ENCODE results near the gene CORO2A.
"Not testable (repeated sequence)": the region's sequence is repeated elsewhere in the genome, so short reads cannot be mapped to it uniquely, and the experiment has no call there.

The CORO2A gene

DNA sequence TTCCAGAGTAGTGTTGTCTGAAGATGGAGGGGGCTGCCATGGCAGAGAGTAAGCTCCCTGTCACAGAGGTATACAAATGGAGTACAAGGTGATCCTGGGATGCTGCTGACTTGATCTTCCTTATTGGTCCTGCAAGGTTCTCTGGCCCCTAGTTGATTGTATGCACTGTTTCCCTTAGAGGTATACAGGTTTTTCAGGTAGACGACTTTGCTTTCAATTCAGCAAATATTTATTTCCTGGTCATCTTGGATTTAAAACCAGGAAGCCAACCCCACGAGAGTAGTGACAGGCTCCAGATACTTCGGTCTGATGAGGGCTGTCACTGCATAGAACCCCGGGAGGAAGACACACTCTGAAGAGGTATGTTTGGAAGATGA is 56.9 kb downstream of the CORO2A start:
- no peak for DNase-seq

DNA sequence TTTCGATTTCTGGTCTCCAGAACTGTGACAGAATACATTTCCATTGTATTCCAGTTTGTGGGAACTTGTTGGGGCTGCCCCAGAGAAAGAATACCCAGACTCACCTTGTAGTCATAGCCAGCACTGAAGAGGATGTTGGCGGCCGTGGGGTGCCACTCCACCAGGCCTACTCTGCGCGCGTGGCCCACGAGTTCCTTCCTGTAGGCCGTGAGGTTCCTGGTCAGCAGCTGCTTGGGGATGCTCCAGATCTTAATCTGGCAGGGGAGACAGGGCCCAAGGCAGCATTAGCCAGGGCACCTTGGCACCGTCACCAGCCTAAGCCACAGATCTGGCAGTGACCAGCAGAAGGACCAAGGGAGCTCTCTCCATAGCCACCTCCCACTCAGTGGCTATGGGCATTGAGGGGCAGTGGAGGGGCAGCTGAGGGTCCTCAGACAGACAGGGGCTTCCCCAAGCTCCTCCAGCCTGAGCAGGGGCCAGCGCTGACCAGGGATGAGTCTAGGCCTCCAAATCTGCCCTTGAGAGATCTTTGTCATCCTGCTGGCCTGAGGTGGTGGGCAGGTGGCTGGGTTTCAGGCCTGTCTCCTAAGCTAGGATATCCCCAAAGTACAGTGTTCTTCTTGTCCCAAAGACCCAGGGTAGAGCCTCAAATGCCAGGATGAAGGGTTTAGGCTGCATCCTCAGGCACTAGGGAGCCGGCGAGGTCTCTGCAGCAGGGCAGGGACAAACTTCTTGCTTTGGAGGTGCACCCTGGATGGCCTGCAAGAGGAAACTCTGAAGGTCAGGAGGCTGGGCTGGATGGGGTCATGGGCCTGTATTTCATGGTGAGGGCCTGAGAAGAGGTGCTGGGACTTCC is 57.5 kb downstream of the CORO2A start:
- no peak for DNase-seq

DNA sequence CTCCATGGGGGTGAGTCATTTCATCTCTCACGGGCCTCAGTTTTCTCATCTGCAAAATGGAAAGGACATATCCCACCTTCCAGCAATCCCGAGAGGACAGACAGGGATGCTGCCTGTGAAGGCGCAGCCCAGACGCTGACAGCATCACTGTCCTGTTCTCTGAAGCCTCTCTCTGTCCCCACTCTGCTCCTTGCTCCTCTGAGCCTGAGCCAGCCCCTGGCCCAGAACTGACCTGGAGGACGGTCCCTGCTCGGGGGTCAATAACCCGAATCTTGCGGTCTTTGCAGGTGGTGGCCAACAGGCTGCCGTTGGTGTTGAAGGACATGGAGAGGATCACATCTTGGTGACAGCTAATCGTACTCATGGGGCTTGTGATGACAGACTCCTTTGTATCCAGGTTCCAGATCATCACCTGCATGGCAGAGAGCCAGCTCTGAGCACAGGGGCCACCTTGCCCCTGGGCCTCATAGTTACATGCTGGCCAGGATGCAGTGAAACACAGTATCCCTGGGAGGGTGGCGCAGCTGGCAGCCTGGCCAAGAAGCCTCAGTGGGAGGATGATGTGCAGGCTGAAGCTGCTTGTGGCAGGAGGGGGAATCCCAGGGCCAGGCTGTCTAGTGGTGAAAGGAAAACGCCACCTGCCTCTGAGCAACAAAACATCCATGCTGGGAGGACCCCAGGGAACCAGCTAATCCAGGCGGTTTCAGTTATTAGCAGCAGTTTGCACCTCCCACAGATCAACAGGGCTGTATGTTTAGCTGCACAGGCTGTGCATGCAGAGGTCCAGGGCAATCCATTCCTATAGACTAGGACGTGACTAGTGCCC is 59.4 kb downstream of the CORO2A start:
- no peak for DNase-seq

DNA sequence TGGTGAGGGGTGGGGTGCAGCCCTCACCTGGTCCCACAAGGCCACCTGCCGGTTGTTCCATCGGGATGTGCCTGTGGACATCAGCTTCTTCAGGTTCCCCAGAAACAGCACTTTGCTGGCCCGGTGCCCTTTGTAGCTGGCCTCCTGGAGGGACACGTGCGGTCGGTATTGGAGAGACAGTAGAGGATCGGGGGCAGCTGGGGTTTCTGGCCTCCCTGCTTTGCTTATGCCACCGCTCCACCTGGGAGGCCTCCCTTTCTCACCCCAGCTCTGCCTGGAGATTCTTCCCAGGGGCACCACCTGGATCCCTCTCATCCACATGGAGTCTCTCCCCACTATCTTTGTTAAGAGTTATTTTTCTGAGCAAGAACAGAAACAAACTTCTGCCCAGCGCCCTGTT is 60.3 kb downstream of the CORO2A start:
- DNase-seq: no peak

DNA sequence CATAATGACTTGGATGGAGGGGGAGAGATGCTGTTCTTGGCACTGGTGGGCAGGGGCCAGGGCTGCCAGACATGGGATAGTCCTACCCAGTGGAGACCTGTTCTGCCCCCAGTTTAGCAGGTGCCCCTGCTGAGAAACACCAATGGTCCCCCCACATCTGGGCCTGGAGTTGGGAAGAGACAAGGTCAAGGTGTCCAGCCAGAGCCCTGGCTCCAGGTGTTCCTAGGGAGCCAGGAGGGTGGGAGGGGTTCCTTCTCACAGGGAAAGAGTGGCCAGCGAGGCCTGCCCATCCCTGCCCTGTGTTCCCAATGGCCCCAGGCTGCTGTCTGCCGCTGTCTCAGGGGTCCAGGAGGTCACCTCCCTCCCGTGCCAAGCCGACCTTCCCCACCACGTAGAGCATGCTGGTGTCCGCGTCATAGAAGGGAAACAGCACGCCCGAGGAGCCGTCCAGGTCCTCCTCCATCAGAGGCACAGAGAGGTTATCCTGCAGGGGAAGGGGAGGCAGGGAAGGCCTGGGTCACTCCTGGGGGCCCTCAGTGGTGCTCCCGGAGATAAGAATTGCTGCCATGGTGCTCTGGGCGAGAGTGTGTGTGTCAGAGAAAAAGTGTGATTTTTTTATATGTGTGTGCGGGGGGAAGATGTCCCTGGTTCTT is 61.7 kb downstream of the CORO2A start:
- DNase-seq: no peak

DNA sequence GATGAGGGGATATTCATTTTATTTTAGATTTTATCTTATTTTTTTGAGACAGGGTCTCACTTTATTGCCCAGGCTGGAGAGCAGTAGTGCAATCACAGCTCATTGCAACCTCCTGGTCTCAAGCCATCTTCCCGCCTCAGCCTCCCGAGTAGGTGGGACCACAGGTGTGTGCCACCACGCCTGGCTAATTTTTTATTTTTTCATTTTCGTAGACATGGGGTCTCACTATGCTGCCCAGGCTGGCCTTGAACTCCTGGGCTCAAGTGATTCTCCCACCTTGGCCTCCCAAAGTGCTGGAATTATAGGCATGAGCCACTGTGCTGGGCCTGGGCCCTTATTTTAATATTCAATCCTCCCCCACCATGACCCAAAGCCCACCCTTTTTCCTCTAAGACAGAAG is 62.4 kb downstream of the CORO2A start:
- DNase-seq: not testable (repeated sequence)

DNA sequence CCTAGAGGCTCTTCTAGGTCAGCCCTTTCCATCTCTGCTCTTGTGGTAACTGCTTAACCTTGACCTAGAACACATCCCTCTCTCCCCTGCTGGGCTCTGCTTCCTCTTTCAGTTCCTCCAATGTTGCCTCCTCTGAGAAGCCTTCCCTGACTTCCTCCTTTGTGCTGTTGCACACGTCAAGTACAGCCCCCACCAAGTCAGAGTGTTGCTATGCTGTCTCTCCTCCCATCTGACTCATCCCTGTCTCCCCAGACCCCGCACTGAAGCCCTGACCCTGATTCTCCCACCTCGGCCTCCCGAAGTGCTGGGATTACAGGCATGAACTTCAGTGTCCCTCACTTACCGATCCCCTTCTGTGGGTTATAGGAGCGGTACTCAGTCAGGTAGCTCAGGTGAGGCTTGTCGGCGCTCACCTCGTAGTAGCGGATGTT is 63.0 kb downstream of the CORO2A start:
- no peak for DNase-seq

DNA sequence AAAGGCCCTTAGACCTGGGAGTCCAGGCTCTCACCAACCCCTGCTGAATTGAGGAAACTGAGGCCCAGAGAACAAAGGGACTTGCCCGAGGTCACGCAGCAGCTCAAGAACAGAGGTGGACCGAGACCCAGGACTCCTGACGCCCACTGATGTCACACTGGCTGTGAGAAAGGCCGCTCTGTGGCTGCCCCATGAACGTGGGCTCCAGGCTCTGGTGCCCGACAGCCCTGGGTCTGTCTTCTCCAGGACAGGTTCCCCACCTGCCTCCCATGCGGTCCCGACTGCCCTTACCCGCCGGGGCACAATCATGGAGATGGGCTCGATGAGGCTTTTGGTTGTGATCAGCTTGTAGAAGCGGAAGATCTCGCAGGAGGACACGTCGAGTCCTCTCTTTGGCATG is 64.1 kb downstream of the CORO2A start:
- no peak for DNase-seq

DNA sequence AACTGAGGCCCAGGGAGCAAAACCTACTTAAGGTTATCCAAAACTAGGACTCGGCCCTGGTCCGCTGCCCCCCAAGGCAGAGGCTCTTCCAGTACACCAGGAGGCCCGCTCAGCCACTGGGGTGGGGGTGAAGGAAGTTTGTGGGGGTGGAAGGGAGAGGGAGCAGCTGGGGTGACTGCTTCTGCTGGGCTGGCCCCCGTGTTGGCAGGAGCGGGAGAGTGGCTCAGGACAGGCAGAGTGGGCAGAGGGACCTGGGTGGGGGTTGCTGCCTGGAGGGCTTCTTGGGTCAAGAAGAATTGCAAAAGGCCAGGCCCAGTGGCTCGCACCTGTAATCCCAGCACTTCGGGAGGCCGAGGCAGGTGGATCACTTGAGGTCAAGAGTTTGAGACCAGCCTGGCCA is 65.2 kb downstream of the CORO2A start:
- no peak for DNase-seq

DNA sequence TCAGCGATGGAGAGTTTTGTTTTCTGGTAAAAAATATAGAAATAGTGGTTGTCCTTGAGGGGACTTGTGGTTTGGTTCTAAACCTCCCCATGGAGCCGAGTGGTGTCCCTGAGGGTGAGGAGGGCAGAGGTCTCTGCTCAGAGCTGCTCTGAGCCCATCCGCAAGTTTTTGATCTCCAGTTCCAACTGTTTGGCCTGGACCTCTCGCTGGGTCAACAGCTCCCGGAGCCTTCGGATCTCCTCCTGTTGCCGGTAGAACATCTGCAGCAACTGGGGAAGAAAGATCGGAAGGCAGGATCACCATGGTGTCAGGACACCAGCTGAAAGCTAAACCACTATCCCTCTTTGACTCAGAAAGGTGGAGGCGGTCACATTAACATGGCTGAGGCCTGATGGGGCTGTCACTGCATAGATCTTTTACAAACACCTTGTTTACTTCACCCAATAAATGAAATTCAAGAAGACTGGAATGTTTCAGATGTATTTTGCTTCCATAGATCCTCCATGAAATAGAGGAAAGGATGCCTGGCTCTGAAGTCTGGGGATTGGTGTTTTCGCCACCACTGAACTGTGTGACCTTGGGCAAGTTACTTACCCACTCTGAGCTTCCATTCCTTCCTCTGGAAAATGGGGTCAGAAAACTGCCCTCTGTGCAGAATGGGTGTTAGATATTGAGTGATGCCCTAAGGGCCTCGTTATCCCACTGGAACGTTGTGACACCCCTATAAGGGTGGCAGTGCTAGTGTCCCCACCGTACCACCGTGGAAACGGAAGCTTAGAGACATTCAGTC is 67.6 kb downstream of the CORO2A start:
- DNase-seq: no peak

DNA sequence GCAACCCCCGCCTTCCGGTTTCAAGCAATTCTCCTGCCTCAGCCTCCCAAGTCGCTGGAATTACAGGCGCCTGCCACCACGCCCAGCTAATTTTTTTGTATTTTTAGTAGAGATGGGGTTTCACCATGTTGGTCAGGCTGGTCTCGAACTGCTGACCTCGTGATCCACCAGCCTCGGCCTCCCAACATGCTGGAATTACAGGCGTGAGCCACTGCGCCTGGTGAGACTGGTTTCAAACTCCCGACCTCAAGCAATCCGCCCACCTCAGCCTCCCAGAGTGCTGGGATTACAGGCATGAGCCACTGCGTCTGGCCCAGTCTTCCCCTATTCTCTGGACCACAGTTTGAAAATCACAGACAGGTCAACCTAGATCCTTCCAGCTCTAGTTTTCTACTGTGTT is 68.3 kb downstream of the CORO2A start:
- not testable (repeated sequence) for DNase-seq

DNA sequence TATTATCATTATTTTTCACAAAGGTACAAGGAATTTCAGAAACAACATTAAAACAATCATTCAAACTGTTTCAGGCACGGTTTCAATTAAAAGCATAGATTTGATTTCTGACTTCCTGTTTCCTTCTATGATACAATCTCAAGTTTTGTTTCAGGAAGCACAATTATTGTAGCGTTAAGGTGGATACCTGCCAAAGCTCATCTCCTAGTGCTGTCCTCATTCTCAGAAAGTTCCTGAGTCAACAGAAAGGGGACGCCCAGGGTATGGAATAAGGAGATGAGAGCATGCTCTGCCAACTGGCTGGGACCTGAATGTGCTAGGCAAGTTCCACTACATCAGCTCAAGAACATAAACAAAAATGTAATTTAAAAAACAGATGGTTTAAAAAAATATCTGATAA is 71.4 kb downstream of the CORO2A start:
- DNase-seq: no peak

DNA sequence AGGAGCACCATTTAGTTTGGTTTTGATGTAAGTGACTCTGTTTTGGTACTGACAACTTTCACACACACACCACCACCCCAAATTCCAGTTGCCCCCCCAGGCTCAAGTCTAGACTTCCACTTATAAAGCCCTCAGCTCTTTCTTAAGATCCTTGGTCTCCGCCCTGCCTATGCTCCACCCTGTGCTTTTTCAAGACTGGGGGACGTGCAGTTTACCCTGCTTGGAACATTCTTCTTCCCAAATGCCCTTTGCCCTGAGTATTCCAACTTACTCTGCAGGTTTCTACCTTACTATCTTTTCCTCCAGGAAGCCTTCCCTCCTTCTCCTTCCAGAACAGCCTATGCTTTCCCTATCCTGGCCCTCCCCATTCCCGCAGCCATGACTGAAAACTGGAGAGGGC is 72.0 kb downstream of the CORO2A start:
- DNase-seq: no peak

DNA sequence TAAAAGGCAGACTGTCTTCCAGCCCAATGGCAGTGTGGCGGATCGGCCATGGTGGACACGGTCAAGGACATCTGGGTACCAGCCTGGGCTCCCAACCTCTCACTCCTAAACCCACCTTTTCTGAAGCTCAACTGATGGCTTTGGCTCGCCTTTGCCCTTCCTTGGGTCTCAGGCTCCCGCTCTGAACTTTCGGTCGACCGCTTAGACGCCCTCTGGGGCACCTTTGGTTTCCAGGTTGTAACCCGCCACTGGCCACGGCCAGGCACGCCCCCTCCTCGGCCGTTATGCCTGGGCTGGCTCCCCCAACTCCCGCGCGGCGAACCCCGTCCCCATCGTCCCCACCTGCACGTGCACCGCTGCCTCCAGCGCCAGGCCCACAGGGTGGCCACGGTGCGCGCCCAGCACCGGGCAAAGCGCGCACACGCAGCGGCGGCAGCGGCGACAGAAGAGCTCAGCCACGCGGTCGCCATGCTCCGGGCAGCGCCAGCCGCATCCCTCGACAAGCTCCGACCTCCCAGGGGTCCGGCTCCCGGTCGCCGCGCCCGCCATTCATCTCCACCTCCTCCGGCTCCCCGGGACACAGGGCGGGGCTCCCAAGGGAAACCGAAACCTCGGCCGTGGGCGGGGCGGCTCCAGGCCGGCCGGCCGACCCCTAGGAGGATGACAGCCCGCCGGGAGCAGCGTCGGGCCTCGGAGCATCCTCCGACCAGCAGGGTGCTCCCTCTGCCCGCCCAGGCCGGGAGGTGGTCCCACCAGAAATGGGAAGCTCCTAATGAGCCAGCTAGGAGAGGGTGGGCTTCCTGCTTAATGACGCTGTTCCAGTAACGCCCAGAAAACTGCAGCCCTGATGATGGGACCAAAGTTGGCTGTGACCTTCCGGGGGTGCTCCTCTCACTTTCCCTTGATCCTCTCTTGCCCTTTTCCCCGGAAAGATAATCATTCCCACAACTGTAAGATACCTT is 73.5 kb downstream of the CORO2A start, which contains the start of gene TRIM14:
TSS of gene TRIM14 (minus strand) at position 583 of the 962 bp plus-strand sequence. CDS start at position 549, 34 bp downstream.
- peak; percentile 60 for DNase-seq

DNA sequence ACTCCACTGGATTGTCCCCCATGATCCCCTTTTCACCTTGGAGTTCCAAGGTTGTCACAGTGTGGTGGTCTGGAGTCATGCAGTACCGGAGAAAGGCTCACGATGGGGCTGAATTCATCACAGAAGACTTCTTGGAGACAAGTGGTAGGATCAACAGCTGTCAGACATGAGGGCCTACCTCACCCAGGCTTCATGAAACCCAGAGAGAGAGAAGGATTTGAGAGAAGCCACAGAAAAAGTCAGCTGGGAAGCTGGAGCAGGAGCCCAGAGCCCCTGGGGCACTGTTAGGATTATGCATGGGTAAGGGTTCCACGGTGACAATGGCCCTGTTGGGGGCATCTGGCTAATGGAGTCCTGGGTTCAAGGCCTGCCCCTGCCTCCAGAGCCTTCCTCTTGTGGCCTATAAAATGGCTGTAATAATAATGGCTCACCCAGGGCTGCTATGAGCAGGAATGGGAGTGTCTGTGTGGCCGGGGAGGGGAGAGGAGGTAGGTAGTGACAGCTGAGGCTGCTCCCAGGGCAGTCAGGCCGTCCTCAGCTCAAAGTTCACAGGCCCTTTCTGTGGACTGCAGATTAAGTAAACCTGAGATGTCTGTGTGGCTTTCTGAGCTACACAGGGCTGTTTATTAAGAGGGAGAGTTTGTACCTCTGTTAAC is 74.3 kb downstream of the CORO2A start:
- DNase-seq: peak; percentile 27

DNA sequence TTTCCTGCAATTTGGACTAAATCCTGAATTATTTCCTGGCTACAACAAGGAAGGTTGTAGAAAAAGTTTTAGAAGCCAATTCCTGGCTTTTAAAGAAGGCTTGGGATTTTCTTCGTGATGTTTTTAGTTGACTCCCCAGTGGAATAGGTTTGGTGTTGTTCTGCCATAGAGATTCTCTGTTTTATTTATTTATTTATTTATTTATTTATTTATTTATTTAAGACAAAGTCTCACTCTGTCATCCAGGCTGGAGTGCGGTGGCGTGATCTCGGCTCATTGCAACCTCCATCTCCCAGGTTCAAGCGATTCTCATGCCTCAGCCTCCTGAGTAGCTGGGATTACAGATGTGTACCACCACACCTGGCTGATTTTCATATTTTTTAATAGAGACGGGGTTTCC is 75.3 kb downstream of the CORO2A start:
- not testable (repeated sequence) for DNase-seq

DNA sequence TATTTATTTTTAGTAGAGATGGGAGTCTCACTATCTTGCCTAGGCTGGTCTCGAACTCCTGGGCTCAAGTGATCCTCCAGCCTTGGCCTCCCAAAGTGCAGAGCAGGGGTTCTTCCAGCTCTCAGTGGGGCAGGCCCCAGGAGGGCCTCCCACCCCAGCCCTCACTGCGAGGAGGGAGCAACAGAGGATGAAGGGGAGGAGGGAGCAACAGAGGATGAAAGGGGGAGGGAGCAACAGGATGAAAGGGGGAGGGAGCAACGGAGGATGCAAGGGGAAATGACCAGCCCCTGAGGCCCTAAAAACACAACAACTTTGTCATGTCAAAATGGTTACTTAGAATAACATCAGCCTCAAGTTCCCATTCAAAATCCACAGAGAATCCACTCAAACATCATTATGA is 83.4 kb downstream of the CORO2A start:
- DNase-seq: no peak

DNA sequence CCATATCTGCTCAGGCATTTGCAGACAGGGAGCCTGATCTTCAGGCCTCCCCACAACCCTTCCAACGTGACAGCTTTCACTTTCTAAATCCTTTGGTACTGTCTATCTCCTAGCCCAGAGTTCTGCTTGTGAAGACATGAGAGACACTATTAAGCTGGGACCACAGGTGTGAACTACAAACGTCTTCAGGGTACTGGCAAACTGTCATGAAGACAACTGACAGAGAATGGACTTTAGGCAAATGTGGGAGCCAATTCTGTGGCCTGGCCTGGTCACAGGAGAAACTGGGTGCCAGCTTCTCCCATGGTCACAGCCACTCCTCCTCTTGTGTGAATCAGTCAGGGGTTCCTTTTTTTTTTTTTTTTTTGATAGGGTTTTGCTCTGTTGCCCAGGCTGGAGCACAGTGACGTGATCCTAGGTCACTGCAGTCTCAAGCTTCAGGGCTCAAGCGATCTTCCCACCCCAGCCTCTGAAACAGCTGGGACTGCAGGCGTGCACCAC is 83.9 kb downstream of the CORO2A start:
- no peak for DNase-seq

DNA sequence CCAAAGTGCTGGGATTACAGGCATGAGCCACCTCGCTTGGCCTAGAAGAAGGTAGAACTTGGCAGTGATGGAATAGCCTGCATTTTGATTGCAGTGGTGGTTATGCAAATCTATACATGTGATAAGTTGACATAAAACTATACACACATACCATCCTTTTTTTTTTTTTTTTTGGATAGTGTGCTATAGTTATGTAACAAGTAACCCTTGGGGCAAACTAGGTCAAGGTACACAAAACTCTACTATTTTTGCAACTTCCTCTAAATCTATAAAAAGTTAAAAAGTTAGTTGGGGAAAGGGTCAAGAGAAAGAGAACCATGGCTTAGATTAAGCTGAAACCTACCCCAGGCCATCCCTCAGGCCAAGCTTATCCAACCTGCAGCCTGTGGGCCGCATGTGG is 84.5 kb downstream of the CORO2A start:
- no peak for DNase-seq

DNA sequence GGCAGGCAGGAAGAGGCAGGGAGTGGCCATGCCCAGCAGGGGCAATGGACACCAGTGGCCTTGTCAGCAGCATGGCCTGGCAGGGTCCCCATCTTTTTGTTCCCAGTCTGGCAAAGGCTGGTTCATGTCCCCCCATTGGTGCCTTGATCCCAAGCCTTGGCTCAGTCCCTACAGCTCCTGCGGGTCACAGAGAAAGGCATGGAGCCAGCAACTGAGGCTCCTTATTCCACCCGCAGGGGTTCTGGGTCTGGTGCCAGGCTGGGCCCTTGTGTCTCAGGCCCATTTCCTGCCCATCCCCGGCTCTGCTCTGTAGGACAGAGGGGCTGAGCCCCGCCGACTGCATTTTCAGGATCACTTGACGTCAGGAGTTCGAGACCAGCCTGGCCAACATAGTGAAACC is 87.4 kb downstream of the CORO2A start:
- no peak for DNase-seq

DNA sequence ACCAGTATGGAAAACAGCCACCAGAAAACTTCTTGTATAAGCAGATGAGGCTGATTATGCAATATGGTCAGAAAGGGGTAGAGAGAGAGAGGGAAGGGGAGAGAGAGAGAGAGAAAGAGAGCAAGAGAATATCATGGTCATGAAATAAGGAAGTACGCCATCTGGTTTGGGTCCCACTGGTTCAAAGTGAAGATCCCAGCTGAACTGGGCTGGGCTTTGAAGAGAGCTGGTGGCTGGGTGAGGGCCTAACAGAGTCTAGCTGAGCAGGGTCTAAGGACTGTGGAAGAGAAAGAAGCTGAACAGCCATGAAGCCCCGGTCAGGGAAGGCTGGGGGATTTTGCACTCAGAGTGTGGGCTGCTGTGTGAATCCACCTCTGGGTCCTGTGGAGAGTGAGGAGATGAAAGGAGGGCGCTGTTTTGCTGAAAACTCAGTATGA is 88.0 kb downstream of the CORO2A start:
- no peak for DNase-seq

Measured in stimulated activated CD4-positive, alpha-beta T cell treated with anti-CD3 and anti-CD28 coated beads, Interleukin-4, amount 100 ng/mL, for 1 hour (primary cell).